SIG-M5 treated with dmso at 0.1 percent for 504 hours (cell line): Measurements from ENCODE around the gene HYDIN.
"Not testable (repeated sequence)": the region's sequence is repeated elsewhere in the genome, so short reads cannot be mapped to it uniquely, and the experiment has no call there.

ENCODE experiments used
- DNase-seq: peaks from one replicate; lab custom pipeline; 2025; ENCODE audit not compliant: unreplicated experiment; lab: John Stamatoyannopoulos, UW

HYDIN gene

GRCh38 chr16:71143246-71143645, 87.3 kb downstream of the HYDIN start:
- not testable (repeated sequence) for DNase-seq

- DNase-seq: not testable (repeated sequence)
Observed at GRCh38 chr16:71110565-71110964, 120.0 kb downstream of the HYDIN start.

- not testable (repeated sequence) for DNase-seq
Observed at GRCh38 chr16:71109656-71110208, 120.8 kb downstream of the HYDIN start.

- DNase-seq: not testable (repeated sequence)
Observed at GRCh38 chr16:71105881-71106280, 124.6 kb downstream of the HYDIN start.

- not testable (repeated sequence) for DNase-seq
Observed at GRCh38 chr16:71083573-71083972, 146.9 kb downstream of the HYDIN start.

GRCh38 chr16:71080777-71081176, 149.7 kb downstream of the HYDIN start:
- DNase-seq: not testable (repeated sequence)

GRCh38 chr16:71080262-71080661, 150.3 kb downstream of the HYDIN start:
- DNase-seq: not testable (repeated sequence)

- DNase-seq: not testable (repeated sequence)
Observed at GRCh38 chr16:71070651-71071050, 159.9 kb downstream of the HYDIN start.

- not testable (repeated sequence) for DNase-seq
Observed at GRCh38 chr16:71069842-71070241, 160.7 kb downstream of the HYDIN start.

GRCh38 chr16:71053897-71054609, 176.5 kb downstream of the HYDIN start:
- DNase-seq: not testable (repeated sequence)

- not testable (repeated sequence) for DNase-seq
Observed at GRCh38 chr16:71050307-71050706, 180.2 kb downstream of the HYDIN start.

- not testable (repeated sequence) for DNase-seq
Observed at GRCh38 chr16:71039368-71040111, 191.0 kb downstream of the HYDIN start.

- DNase-seq: not testable (repeated sequence)
Observed at GRCh38 chr16:71038421-71038820, 192.1 kb downstream of the HYDIN start.

GRCh38 chr16:71037987-71038386, 192.5 kb downstream of the HYDIN start:
- DNase-seq: not testable (repeated sequence)

- DNase-seq: not testable (repeated sequence)
Observed at GRCh38 chr16:71028032-71028727, 202.3 kb downstream of the HYDIN start.

GRCh38 chr16:71027511-71027910, 203.0 kb downstream of the HYDIN start:
- not testable (repeated sequence) for DNase-seq

- not testable (repeated sequence) for DNase-seq
Observed at GRCh38 chr16:71023851-71024439, 206.6 kb downstream of the HYDIN start.

- DNase-seq: not testable (repeated sequence)
Observed at GRCh38 chr16:71021961-71022537, 208.5 kb downstream of the HYDIN start.

- not testable (repeated sequence) for DNase-seq
Observed at GRCh38 chr16:71019067-71019682, 211.3 kb downstream of the HYDIN start.

GRCh38 chr16:71015419-71015818, 215.1 kb downstream of the HYDIN start:
- not testable (repeated sequence) for DNase-seq
